NCI-H748 (cell line): ENCODE data around the gene SPOP.
"Not testable (repeated sequence)": the region's sequence is repeated elsewhere in the genome, so short reads cannot be mapped to it uniquely, and the experiment has no call there.

Experiments used
- DNase-seq: peaks from one replicate; lab custom pipeline; 2025; ENCODE audit not compliant: unreplicated experiment; lab: John Stamatoyannopoulos, UW

The SPOP gene

DNA sequence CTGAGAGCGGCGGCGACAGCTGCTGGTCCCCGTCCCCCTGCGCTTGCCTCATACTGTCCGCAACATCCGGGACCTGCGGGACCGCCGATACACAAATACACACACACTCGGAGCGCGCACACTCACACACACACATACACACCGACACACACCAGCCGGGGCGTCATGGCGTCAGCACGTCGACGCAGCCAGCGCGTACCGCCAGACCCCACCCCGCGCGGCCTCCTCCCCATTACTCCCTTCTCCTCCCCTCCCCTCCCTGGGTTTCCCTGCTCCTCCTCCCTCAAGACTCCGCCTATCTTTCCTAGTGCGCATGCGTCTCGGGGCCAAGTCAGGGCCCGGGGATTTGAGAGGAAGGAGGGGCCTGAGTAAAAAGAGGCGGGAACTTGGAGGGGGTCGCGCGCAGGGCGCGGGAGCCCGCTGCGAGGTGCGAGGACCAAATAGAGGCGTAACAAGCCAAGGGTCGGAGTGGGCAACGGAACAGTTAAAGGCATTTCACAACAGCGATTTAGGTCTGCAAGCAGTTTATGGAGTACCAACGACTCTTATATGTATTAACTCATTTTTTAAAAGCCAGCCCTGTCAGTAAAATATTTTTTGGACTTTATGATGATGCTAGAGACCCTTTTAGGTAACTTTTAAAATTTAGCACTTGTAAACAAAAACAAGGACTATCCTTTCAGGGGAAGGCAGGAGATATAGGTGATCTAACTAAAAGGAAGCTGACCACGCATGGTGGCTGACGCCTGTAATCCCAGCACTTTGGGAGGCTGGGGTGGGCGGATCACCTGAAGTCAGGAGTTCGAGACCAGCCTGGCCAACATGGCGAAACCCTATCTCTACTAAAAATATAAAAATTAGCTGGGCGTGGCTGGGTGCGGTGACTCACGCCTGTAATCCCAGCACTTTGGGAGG lies at the start of gene SPOP:
TSS of gene SPOP (minus strand) at position 165 of the 915 bp plus-strand sequence. CDS start 55,287 bp downstream, outside the sequence.
- peak; percentile 98 for DNase-seq

GRCh38 chr17:49727380-49727779 lies 49.5 kb upstream of the SPOP start:
- DNase-seq: no peak

DNA sequence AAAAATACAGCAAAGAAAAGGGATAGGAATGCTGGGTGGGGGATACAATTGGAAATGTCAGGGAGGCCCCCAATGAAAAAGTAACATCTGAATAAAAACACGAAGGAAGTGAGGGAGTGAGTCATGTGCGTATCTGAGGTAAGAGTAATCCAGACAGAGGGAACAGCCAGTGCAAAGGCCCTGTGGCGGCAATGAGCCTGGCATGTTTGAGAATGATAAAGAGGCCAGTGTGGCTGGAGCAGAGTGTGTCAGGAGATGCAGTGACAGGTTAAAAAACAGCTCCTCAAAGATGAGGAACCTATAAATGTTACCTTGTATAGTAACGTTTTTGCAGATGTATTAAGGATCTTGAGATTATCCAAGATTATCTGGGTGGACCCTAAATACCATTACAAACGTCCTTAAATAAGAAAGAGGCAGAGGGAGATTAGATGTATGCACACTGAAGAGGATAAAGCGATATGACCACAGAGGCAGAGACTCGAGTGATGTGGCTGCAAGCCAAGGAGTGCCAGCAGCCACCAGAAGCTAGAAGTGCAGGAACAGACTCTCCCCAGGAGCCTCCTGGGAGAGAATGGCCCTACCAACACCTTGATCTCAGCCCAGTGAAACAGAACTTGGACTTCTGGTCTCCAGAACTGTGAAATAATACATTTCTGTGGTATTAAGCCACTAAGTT lies 47.7 kb upstream of the SPOP start:
- no peak for DNase-seq

DNA sequence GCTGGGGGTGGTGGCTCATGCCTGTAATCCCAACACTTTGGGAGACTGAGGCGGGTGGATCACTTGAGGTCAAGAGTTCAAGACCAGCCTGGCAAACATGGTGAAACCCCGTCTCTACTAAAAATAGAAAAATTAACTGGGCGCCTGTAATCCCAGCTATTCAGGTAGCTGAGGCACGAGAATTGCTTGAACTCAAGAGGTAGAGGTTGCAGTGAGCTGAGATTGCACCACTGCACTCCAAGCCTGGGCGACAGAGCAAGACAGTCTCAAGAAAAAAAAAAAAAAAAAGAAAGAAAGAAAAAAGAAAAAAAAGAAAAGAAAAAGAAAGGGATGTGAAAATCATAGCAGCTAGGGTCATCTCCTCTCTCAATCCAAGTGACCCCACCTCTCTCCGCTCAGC lies 46.7 kb upstream of the SPOP start:
- not testable (repeated sequence) for DNase-seq

DNA sequence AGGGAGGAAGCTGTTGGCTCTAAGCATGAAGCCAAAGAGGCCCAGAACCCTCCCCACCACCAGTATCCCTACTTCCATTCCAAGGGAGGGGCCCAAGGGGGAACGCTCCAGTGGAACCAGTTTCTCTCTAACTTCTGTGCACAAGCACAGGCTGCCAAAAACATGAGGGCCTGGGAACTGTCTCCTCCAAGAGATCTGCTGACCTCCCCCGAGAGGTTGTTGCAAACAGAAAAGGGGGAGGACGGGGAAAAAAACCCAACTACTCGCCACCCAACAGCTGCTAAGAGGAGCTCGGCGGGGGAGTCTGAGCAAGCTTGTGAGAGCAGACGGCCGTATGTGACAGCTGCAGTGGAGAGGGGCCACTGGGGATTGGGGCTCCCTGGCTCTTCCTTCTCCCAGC lies 45.5 kb upstream of the SPOP start:
- no peak for DNase-seq

DNA sequence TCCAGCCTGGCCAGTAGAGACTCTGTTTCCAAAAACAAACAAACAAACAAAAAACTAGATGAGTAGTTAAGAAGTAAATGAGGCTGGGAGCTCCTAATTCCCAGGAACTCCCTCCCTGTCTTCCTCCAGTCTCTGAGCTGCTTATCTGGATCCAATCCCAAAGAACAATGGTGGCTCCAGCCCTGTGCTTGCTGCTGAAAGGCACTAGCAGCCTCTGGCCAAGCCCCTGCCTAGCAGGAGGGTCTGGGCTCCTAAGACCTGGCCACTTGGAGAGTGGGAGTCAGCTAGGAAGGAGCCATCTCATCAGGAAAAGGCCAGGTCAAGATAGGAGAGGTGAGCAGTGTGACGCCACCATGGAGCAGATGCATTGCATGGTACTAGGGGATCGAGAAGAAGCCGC lies 44.2 kb upstream of the SPOP start:
- DNase-seq: no peak

- no peak for DNase-seq
These were observed 39.5 kb upstream of the SPOP start for GRCh38 chr17:49717371-49717861.

DNA sequence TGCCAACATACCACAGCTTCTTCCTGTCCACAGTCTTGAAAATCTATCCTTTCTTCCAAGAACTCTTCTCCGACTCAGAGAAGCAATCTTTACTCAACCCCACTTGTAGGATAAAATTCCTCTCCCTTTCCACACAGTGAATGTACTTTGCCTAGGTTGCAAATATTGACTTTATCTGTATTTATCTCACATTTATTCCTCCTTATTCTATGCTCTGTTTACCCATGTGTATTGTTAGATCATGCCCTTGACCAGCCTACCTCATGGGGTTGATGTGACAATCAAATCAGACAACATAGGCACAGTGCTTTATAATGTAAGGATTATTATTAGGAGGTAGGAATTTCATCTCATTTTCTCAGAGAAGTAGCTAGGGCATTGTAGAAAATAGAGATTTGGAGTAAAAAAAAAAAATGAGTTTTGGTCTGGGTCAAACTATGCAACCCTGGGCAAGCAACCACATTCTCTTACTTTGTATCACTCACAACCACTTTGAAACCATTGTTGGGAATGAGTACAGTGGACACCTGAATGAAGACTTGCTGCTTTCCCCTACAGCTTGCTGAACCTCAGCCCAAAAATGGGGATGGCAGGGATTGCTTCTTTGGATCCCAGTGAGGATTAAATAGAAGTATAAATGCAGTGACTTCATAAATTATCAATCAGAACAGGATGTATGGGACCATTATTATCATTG lies 38.9 kb upstream of the SPOP start:
- no peak for DNase-seq

DNA sequence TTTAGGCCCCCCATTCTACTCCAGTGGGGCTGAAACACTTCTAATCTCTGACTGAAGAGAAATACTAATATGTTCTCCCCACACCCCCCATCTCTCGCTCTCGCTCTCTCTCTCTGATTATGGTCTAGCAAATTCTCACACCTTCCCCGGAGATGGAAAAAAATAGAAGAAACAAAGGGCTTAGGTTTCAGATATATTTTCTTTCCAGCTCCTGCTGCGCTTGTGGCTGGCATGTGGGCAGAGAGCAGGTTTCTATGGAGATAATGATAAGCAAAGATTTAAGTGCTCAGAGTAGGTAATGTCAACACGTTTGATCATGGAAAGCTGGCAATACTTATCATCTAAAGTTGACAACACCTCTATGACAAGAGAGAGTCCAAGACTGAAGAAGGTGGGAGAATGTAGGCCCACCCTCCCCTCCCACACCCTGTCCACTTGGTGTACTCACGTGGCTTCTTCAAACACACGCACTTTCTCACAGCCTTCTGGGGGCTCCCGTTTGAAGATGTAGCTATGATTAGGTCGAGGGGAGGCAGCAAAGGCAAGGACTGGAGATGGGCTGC lies 37.9 kb upstream of the SPOP start:
- DNase-seq: peak; percentile 36

DNA sequence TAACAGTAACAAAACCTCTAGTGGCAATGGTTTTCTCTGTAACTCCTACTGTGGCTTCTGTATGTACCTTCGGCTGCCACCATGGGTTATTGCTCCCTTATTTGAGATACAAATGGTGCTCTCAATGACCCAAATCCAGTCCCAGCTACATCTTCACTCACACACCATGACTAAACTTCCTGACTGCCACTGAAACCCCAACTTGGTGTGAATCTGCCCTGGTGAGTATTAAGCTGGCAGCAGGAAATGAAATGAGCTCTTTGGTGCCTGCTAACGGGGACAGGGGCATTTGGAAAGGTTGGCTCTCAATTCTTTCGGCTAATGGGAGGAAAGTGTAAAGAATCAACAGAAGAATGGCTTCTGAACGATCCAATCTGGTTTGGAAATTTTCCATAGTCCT lies 37.3 kb upstream of the SPOP start:
- DNase-seq: no peak

GRCh38 chr17:49708515-49709183 lies 30.8 kb upstream of the SPOP start:
- peak; percentile 66 for DNase-seq

DNA sequence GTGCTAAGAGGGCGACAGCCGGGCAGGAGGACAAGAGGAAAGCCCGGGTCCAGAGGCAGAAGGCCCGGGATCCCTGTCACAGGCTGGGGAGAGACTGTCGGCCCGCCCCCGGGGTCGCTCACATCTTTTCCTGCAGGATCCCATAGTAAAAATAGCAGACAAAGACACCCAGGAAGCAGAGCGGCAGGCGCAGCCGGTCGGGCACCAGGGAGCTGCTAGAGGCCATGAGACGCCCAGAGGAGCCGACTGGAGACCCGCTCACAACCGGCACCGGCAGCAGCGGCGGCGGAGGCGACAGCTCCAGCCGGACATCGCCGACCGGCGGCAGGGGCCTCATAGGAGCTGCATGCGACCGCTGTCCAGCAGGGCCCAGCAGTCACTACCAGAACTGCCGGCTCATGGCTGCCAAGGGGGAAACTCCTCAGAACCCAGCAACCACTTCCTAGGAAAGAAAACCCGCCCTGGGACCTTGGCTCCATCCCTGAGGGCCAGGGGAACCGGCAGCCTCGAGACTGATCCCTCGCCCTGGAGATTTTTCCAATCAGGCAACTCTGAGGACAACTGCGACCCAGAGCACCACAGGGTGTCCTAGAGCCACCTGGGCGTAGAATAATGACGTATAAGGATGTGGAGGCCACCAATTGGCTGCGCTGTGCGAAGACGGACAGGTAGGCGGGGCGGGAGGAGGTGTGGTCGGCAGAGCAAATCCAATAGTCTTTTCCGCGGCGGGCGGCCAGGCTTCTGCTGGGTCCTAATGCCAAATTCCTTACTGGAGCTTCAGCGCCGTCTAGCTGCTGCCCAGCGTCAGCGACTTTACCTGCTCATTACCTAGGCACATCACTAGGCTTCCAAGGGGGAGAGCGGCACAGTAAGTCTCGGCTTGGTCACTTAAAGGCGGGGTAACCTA lies 30.0 kb upstream of the SPOP start, which contains the start of gene SLC35B1:
TSS of gene SLC35B1 (minus strand) at position 357 of the 907 bp plus-strand sequence. CDS start at position 226, 131 bp downstream.
- peak; percentile 98 for DNase-seq

DNA sequence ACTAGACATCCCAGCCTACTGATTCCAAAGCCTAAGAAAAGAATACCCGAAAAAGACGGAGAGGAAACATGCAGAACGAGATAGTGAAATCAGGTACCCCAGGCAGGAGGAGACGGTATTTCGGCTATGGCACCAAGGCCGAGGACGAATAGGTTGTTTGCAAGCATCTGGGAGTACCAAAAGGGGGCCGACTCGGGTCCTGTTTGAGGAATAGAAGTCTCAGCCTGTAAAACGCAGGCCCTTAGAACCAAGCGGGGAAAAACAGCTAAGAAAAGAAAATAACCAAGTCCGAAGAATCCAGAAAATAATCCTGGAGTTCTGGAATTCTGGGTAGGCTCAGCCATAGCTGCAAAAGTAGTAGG lies 29.3 kb upstream of the SPOP start:
- no peak for DNase-seq

GRCh38 chr17:49705254-49705653 lies 27.4 kb upstream of the SPOP start:
- DNase-seq: no peak

DNA sequence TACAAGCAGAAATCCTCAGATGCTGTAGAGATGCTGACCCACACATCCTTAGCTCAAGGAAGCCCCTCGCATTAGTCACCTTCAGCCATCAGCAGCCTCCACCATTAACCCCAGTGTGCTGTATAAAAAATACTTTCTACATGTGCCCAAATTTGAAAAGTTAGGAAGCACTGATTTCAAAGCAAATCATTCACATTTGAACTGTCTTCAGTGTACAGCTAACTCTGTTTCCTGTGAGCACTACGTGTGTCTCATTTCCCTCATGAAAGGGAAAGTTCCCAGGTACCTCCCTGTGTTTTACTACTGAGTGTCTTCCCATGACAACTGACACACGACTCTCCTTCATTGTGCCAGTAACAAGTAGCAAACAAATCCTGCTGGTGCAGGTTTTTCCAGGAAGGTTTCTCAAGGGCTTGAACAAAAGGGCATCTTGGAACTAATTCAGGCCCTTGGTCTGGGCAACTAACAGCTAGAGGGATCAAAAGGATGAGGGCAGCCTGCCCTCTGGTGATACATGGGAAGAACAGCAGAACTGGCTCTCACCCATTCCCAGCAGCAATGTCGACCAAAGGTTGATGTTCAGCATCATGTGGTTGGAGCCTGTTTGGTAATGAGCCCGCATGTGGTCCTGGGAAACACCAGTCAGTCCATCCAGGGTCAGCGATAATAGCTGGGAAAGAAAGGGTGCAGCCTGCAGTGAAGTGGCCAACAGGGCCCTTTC lies 25.8 kb upstream of the SPOP start:
- DNase-seq: peak; percentile 27

DNA sequence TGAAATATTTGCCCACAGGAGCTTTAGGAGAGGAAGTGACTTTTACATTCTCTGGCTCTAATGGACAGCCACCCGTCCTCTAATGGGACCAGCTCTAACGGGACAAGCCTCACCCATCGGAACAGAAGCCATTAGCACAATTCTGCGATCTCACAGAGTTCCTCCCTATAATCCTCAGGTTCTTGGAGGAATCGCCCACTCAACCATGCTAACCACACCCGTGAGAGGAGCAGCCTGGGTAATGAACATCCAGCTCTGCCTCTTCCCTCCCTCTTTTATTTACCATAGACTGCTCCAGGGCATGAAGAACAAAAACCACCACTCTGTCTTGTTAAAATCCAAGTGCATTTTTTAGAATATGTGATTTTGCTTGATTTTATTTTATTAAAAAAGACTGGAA lies 23.1 kb upstream of the SPOP start:
- no peak for DNase-seq

DNA sequence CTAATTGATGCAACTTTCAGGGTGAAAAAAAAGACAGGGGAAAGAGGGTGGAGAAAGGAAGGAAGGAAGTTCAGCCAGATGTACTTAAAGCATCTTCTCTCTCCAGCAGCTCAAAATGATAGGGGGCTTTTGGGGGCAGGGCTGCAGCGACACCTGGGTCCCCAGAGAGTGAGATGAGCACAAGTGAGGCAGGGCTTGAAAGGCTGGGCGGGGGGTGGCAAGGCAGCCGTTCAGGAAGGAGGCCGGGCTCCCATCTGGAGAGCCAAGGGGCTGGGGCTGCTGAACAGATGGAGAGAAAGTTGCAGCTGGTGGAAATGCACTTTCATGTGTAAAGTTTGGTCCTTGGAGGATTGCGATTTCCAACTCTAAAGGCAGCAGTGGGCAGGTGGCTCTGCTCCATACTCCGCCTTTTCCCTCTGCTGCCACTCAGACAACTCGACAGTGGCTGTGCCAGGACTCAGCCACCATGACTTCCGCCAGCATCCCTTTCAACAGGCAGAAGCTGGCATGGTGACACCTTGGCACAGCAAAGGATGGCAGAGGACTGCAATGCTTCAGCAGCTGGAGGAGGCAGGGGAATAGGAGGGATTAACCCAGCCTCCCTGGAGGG lies 22.2 kb upstream of the SPOP start:
- DNase-seq: no peak

DNA sequence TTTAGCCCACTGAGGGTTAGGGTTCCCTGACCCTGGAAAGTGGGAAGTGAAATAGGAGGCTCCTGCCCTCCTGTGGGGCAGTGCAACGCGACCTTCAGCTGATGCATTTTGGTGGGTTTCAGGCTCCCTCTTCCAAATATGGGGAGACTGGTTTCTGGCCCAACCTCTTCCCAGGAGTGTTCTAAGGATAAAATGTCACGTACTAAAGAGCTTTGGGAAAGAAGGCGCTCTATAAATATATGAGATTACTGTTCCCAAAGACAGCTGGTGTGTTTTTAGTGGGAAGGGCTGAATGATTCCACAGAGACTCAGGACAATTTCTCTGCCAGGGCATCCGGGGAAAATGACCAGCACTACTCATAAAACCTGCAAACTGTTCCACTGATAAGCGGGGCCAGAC lies 20.1 kb upstream of the SPOP start:
- no peak for DNase-seq
